Stimulated activated CD8-positive, alpha-beta memory T cell treated with anti-CD3 and anti-CD28 coated beads, Interleukin-15, amount 100 ng/mL, for 48 hours (primary cell): ENCODE data around the gene PIGBOS1.
"Not testable (repeated sequence)": the region's sequence is repeated elsewhere in the genome, so short reads cannot be mapped to it uniquely, and the experiment has no call there.

Experiments used
- DNase-seq, 2 donors: peaks; one replicate each; pipeline ENCODE4 v3.0.0-alpha.2; 2020; ENCODE audit warnings: low read depth in 2 of 2

Gene PIGBOS1, protein sequence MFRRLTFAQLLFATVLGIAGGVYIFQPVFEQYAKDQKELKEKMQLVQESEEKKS

DNA sequence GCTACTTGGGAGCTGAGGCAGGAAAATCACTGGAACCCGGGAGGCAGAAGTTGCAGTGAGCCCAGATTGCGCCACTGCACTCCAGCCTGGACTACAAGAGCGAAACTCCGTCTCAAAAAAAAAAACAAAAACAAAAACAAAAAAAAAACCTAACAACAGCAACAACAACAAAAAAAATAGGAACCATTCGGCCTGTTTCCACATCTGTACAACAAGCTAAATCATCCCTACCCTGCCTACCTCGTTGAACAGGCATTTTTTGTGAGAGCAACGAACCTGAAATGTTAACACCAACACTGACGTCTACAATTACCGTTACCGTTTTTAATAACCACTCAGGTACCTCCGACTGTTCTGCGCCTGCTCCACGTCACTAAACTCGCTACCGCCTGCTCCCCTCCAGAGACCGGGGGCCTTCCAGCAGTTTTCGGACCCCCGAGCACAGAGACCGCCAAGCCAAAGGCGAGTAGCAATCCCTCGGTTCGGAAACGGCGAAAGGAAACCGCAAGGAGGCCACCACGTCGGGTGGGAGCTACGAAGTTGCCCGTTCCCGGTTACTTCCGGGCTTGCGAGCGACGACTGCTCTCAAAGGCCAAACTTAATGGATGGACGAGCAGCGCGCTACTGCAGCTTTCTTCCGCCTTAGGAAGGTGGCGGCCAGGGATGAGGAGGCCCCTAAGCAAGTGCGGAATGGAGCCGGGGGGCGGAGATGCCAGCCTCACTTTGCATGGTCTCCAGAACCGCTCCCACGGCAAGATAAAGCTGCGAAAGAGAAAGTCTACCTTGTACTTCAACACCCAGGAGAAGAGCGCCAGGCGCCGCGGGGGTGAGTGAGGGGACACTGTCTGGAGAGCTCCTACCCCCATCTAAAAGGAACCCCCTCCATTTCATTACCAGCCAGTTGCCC is at the start of gene PIGBOS1, which contains the start of gene PIGB:
PIGBOS1 (minus strand) TSS at position 536 of the 907 bp plus-strand sequence. CDS start 1,331 bp downstream, outside the sequence.
PIGB (plus strand) TSS at position 635 of the 907 bp plus-strand sequence; CDS start at position 664, 29 bp downstream.
- peak; percentile 67 to 71 for DNase-seq

DNA sequence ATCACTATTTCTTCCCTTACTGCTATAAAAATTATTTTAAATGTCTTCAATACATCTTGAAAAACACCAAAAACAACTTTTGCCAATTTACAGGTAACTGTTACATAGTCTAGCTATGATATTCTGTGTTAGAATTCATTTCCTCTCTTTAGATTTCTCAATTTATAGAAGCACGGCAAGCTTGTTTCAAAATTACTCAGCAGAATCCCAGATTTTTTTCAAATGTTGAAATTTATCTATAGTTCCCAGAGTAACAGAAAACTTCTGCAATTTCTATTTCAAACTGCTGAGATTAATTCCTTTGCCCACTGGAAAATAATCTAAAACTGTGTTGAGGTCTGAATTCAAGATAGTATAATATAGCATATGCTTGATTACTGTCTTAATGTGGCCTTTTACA is 48.1 kb upstream of the PIGBOS1 start:
- no peak for DNase-seq

DNA sequence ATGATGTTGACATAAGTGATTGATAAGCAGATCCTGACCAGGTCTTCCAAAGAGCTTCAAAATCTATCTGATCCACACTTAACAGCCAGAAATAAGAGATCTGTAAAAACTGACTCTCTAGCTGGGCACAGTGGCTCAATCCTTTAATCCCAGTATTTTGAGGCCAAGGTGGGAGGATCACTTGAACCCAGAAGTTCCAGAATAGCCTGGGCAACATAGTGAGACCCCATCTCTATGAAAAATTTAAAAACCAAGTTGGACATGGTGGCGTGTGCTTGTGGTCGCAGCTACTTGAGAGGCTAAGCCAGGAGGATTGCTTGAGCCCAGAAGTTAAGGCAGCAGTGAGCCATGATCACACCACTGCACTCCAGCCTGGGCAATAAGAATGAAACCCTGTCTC is 43.7 kb upstream of the PIGBOS1 start:
- DNase-seq: no peak

DNA sequence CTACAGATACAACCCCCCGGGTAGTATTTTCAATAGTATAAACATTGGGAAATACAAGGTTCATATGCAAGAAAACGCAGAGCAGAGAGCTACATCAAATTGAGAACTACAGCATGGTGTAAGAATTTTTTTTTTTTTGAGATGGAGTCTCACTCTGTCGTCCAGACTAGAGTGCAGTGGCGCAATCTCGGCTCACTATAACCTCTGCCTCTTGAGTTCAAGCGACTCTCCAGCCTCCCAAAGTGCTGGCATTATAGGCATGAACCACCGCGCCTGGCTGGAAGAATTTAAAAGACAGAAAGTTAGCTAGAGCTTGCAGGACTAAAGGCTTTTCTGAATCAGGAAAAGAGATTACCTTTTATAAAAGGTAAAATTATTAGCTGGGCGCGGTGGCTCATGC is 42.1 kb upstream of the PIGBOS1 start:
- DNase-seq: no peak

DNA sequence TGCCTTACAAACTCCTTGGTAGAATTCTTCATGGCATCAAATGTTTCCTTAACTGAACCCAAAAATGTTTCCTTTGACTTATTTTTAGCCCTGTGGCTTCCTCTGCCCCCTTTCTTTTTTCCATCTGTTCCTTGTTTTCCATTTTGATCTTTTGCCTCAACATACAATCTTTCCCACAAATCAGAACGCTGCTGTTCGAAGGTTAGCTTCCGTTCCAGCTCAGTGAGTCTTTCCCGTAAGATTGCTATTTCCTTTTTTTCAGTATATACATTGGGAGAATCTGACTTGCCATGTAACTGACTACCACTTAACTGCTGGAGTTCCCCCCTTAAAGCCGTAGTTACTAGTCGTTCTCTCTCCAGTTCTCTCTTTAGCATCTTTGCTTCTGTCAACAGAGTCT is 41.3 kb upstream of the PIGBOS1 start:
- no peak for DNase-seq

DNA sequence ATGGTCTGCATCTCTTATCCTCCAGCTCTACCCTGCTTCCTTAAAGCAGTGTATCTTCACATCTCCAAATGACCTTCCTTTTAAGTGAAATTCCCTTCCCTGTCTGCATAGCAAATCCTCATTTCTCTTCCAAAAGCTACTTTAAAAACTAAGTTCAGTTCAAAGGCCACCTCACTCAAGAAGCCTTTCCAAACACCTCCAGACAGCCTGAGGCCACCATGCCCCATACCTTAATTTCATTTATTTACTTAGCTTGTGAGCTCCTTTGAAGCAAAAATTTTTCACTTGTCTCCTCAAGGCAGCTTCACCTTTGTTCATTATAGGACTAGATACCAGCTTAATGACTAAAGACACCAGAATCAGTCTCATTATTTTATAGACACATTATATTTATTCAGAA is 39.5 kb upstream of the PIGBOS1 start:
- no peak for DNase-seq

DNA sequence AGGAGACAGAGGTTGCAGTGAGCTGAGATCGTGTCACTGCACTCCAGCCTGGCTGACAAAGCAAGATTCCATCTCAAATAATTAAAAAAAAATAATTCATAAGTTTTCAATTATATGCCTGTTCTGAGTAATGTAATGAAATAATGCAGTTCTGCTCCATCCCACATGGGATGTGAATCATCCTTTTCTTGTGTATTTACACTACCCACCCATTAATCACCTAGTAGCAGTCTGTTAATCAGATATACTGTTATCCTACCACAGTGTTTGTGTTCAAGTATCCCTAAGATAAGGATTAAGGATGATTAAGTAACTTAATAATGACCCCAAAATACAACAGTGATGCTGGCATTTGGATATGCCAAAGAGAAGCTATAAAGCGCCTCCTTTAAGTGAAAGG is 38.9 kb upstream of the PIGBOS1 start:
- DNase-seq: no peak

DNA sequence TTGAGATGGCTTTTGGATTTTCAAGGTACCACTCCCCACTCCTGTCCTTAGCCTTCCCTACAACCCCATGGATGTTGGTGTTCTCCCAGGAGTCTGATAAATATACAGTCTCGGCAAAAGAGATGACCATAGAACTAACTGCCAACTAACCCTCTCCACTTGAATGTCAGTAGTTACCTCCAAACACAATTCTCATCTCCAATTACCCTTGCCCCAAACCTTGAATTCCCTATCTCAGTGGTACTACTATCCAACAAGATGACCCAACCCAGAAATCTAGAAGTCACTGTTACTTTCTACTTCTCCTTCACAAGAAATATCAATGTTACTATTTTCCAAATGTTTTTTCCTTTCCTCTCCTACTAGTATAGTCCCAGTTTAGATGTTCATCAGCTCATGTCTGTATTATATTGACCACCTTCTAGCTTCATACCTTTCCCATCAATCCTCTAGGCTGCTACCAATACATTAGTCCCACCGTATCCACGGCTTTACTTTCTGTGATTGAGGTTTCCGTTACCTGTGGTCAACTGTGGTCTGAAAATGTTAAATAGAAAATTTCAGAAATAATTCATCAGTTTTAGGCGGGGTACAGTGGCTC is 38.2 kb upstream of the PIGBOS1 start:
- DNase-seq: no peak

DNA sequence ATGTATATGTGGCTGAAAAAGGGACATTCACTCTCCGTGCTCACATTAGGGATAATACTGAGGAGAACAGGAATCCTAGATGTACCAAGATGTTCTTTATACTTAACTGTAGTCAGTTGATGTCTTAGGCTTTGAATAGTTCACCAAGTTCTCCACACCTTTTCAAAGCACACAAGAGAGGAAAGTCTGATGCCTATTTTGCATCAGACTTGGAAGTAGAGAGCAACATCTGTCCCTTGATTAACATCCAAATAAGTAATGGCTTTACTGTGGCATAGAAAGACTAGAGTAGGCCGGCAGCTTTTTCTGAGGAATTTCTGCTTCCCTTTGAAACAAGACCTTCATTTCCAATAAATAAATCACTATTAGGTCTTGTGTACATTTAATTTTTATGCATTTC is 34.1 kb upstream of the PIGBOS1 start:
- no peak for DNase-seq

DNA sequence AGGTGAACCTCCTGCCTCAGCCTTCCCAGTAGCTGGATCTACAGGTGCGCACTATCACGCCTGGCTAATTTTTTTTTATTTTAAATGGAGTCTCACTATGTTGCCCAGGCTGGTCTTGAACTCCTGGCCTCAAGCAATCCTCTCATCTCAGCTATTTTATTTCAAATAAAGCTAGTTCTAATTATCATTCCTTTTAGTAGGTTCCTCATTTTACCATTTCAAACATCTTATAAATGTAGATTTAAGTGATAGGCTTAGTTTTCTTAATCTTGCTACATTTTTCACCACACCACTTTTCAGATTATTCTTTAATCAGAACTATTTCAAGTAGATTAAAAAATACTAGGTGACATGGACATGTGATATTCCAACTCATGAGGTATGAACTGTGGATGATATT is 30.4 kb upstream of the PIGBOS1 start:
- DNase-seq: no peak

DNA sequence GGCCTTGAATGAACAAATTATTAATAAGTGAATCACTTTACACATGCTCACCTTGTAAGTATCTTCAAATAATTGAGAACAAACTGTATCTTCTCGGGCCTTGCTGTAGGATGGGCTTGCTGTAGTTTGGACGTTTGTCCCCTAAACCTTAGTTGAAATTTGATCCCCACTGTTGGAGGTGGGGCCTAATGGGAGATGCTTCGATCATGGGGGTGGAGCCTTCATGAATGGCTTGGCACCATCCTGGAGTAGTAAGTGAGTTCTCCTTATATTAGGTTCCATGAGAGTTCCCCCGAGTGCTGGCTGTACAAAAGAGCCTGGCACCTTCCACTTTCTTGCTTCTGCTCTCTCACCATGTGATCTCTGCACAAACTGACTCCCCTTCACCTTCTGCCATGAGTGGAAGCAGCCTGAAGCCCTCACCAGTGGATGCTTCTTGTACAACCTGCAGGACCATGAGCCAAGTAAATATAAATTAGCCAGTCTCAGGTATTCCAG is 29.4 kb upstream of the PIGBOS1 start:
- no peak for DNase-seq

DNA sequence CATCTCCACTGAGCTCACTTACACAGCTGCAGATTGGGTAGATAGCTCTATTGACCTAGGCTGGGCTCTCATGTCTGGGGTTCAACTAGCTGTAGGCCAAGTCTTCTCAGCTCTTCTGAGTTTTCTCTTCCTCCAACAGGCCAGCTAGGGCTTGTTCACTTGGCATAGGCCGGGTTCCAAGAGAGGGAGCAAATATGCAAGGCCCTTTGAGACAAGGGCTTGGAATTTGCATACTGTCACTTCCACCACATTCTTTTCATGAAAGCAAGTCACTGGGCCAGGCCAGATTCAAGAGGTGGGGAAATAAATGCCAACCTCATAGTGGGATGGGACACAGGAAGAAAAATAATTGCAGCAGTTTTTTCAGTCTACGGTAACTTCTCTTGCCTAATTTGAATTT is 25.3 kb upstream of the PIGBOS1 start:
- DNase-seq: no peak

DNA sequence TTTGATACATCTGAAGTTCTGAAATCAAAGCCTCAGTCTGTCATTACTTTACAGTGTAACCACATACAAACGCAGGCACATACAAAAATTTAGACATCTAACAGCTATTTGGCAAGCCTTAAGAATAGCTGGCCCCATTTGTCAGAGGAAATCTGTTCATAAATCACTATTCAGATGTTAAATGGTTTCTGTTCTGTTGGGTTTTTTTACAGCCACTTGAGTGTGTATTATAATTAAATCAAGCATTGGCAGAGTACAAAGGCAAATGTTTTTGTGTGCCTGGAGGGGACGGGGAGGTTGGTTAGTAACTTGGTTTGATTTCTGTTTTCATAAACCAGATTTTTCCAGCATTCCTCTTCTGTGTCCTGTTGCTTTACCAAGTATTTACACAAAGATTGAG is 24.2 kb upstream of the PIGBOS1 start:
- no peak for DNase-seq

DNA sequence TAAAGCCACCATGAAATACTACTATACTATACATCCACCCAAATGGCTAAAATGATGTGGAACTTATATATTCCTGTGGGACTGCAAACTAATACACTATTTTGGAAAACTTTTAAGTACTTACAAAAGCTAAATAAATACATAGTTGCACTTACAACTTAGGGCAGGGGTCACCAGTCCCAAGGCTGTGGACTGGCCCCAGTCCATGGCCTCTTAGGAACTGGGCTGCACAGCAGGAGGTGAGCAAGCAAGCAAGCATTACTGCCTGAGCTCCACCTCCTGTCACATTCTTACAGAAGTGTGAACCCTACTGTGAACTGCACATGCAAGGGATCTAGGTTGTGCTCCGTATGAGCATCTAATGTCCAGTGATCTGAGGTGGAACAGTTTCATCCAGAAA is 18.2 kb upstream of the PIGBOS1 start:
- DNase-seq: no peak

DNA sequence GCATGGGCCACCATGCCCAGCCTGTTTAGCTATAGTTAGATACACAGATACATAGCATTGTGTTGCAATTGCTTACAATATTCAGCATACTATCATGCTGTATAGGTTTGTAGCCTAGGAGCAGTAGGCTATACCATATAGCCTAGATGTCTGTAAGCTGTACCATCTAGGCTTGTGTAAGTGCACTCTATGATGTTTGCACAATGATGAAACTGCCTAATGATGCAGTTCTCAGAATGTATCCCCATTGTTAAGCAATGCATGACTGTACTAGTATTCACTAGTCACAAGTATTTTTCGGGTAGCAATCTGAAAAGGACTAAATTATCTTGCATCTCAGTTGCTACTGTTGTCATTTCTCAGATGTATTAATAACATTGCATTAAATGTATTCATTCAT is 16.1 kb upstream of the PIGBOS1 start:
- DNase-seq: no peak

DNA sequence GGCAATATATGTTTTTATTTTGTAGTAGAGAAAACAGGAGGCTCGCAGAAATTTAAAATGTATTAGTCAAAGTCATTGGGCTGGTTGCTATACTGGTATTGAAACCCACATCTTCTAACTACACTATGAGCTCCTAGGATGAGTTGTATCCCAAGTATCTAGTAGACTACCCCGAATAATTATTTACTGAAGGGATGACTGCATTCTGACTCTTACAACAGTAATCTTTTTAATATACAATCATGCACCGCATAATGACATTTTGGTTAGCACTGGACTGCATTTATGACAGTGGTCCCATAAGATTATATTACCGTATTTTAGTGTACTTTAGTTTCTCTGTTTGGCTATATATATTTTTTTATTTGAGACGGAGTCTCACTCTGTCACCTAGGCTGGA is 15.4 kb upstream of the PIGBOS1 start:
- DNase-seq: no peak

DNA sequence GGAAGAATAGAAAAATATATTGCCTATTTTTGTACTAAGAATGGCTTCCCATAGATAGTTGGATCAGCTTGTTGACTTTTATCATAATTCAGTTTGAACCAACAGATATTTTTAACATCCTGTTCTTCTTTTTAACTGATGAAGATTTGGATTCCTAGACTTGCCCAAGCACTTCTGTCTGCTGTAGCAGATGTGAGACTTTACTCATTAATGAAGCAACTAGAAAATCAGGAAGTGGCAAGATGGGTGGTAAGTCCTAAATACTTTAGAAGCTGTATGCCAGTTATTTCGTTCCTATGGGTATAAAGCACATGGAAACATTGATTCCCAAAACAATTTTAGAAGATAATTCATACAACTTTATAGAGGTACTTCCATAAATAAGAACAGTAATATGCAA is 8.5 kb upstream of the PIGBOS1 start:
- no peak for DNase-seq

DNA sequence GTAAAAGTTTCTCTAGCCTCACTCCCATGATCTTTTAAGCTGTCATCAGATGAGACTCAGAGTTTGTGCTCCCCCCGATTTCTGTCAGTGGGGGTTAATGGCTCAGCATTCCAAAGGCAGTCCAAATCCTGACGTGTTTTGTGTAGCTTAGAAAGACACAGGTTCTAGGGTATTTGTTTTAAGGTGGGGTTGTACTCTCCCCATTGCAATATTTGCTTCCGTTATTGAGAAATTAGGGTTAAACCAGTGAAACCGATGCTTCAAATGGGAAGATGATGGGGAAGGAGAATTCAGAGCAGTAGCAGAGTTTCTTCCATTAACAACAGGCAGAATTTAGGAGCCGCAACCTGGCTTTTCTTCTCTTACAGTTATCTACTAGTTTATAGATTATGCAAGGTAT is 3.5 kb upstream of the PIGBOS1 start:
- DNase-seq: no peak

DNA sequence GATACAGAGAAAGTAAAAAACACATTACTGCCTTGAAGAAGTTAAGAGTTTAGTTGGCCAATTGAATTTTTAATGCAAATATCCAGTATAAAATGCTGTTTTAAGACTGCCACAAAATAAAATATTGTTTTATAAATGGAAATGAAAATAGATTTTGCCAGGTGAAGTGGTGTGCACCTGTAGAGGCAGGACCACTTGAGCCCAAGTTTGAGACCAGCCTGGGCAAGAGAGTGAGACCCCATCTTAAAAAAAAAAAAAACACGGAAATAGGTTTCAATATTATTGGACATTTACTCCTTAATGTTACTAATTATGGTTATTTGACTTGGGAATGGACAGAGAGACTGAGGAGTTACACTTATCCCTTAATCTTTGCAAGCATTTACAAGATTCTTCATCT is 2.0 kb upstream of the PIGBOS1 start:
- no peak for DNase-seq

DNA sequence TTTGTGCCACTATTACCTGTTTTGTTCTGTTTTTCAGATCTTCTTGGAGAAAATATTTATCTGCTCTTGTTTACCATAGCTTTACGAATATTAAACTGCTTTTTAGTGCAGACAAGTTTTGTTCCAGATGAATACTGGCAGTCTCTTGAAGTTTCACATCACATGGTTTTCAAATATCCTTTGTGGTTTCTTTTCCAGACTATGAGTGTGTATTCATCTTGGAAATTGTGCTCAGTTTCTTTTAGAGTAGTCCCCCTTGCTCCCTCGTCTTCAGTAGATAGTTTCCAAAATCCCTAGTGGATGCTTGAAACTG is 1.3 kb upstream of the PIGBOS1 start:
- DNase-seq: no peak

DNA sequence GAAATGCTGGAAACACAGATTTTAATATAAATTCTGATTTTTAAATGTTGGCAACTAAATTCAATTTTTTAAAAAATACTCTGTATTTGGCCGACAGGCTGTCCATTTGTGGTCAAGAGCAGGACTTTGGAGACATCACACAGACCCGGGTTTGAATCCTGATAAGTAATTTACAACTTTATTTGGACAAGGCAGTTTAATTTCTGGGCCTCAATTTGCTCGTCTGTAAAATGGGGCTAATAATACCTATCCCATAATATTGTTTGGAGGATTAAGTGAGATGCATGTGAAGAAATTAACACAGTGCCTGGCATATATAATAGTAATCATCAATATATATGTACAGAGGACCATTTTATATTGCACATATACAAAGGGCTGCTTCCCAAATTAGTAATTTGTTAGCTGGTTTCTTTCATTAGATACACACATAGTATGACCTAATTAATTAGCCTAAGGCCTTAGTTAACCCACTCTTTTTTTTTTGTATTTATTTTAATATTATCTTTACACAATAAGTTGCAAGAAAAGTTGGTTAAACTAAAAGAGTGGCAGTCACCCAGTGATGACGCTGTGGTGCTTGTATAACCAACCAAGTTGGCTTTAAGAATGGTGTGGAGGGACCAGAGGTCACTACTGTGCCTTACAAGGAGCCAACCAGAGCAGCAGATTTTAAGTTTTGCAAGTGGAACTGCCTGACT is 764 bp upstream of the PIGBOS1 start:
- no peak for DNase-seq

DNA sequence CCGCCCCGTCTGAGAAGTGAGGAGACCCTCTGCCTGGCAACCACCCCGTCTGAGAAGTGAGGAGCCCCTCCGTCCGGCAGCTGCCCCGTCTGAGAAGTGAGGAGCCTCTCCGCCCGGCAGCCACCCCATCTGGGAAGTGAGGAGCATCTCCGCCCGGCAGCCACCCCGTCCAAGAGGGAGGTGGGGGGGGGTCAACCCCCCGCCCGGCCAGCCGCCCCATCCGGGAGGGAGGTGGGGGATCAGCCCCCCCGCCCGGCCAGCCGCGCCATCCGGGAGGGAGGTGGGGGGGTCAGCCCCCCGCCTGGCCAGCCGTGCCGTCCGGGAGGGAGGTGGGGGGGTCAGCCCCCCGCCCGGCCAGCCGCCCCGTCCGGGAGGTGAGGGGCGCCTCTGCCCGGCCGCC is 16.1 kb downstream of the PIGBOS1 start:
- DNase-seq: not testable (repeated sequence)

DNA sequence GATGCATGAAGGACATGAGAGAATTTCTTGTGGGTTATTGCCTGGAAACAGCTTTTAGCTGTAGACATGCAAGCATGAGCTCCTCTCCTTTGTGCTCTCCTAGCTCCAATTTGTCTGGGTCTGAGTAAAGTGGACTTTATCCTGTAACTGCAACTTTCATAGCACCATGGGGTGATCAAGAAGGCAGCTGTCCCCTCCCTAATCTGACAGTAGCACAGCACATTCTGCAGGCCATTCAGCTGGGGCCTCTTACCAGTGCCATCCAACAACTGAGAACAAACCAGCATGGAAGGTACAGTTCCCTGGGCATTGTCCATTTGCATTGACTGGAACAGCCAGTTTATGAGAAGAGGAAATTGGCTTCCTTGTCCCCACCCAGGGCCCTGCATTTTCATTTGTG is 21.6 kb downstream of the PIGBOS1 start:
- DNase-seq: no peak
